Cerebellar cortex (tissue), 1 donor: ENCODE measurements around the gene EFNA5.
"Not testable (repeated sequence)": the region's sequence is repeated elsewhere in the genome, so short reads cannot be mapped to it uniquely, and the experiment has no call there.

ENCODE experiments used
- DNase-seq: peaks from one replicate; pipeline ENCODE4 v3.0.0-alpha.2; 2015; ENCODE audit warnings: low spot score

EFNA5 gene

DNA sequence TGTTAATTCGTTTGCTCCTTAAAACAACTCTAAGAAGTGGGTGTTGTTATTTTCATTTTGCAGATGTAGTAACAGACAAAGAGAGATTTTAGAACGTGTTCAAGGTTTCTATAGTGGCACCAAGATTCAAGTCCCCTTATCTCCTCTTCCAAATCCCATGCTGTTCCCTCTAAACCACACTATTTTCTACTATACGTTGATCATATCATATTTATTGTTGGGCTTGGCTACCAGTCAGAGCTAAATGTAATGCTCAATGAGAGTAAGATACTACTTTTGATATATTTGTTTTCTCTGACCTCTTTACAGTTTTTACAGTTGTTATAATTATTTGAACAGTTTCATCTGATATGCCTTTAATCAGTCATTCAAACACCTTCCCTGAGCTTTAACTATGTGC is 212.9 kb downstream of the EFNA5 start:
- DNase-seq, result no peak

DNA sequence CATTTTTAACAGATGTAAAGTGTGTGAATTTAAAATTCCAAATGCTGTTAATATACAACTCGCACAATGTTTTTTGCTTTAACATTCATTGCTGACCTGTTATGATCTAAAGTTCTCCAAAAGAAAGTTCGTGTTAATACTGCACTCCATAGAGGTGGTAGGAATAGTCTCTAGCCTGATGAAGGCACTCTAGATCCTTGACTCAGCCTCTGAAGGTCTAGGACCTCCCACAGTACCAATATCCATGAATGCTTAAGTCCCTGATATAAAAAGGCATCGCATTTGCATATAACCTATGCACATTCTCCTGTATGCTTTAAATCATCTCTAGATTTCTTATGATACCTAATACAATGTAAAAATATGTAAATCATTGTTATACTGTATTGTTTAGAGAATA is 213.6 kb downstream of the EFNA5 start:
- DNase-seq, result no peak

DNA sequence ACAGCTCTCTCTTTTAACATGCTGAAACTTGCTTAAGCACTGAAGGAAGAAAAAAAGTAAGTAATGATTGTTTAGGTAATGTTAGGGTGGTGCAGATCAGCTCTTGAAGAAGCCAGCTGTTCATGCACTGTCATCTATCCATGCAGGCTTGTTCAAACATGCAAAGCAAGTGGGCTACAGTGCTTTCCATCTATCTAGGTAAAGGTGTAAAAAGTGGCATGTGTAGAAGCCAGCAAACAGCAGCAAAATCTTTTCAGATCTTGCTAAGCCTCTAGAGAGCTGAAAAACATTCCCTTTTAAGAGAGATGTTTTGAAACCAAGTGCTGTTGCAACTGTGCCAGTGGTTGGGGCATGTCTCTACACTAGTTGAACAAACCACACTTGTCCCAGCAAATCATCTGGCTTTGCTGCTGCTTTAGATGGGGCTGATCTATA is 214.4 kb downstream of the EFNA5 start:
- no peak for DNase-seq

DNA sequence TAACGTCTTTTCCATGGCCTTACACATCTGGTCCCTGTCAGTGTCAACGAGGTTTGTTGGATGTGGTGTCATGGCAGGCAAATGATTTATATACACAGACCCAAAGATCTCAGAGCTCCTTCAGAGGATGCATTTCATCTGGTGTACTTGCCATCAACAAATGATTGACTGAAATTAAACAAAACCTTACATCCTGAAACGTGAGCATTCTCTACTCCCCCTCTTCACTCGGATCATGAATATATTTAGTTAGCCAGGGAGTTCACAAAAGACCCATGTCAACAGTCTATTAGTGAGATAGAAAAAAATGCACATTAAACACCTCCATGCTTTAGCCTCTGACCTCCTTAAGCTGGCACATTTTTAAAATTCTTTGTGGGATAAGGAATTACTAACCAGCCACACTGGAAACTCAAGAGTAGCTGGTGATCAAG is 215.6 kb downstream of the EFNA5 start:
- DNase-seq, result no peak

DNA sequence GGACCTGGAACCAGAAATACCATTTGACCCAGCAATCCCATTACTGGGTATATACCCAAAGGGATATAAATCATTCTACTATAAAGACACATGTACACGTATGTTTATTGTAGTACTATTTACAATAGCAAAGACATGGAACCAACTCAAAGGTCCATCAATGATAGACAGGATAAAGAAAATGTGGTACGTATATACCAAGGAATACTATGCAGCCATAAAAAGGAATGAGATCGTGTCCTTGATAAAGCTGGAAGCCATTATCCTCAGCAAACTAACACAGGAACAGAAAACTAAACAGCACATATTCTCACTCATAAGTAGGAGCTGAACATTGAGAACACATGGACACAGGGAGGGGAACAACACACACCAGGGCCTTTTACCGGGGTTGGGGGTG is 218.9 kb downstream of the EFNA5 start:
- not testable (repeated sequence) for DNase-seq

DNA sequence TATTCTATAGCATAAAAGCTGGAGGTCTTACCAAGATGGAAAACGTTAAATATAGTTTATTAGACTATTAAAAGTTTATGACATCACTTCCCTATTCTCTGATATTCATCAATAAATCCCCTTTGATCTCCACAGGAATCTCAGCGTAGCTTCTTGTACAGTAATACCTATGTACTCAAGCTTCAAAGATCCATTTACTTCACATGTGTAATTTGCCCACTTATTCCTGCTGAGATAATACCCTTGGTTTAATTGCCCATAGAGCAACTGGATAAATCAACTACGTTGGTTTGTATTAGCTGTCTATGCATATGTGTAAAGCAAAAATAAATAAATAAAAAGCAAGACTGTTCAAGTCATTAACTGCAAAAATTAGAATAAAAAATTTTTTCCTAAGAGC is 219.7 kb downstream of the EFNA5 start:
- no peak for DNase-seq

DNA sequence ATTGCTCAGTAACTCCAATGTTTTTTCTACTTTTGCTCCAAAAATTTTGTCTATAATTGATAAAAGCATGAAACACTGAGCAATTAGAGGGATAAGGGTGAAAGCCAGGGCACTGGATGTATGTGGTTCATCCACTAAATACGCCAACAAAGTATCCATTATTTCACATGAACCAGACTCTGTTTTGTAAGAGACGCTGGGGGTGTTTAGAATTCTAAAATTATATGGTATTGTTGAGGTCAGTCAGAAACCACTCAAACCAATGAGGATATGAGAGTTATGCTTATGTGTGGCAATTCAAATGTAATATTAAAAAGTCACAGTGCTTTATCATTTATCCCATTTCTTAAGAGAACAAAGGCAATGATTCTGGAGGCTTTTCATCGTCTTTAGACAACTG is 220.2 kb downstream of the EFNA5 start:
- DNase-seq, result no peak

DNA sequence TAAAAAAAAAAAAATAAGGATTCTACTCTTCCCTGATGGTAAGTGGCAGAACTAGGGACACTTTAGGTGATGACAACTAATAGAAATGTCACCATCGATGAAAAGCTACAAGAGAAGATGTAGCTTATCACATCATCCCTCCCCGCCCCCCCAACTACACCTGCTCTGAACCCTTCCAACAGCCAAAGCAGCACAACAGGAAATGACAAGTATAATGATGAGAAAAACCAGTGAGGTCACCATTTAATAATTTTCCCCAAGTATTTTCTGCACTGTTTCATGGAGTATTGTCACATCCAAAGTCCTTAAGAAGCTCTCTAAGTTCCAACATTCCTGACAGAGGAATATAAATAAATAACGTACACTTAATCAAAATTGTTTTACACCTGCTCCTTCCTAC is 221.4 kb downstream of the EFNA5 start:
- no peak for DNase-seq

DNA sequence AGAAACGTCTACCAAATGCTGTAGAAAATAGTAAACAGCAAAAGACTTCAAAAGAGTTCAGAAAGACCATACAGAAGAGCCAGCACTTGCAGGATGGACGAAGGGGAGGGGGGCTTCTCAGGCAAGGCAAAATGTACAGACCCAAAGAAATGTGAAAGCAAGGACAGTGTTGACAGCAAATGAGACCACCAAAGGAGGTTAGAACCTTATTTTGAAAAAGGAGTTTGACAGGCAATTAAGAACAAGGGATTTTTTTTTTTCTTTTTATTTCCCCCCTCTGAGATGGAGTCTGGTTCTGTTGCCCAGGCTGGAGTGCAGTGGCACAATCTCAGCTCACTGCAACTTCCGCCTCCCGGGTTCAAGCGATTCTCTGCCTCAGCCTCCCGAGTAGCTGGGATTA is 223.2 kb downstream of the EFNA5 start:
- no peak for DNase-seq

DNA sequence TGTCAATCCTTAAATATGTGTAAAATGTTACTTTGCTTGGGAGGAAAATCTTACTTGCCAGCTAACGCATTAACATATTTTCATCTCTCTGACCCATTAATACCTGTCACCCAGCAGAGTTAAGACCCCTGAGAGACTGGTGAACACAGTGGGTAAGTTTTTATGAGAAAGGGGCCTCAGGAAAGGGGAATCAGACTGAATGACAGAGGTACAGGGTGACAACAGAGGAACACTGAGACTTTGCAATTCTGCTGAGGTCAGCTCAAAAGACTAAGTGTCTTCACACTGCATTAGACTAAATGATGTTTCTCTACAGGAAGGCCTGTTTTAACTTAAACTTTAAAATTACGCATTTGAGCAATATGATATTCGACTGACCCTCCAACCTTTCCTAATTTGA is 223.8 kb downstream of the EFNA5 start:
- DNase-seq, result no peak

DNA sequence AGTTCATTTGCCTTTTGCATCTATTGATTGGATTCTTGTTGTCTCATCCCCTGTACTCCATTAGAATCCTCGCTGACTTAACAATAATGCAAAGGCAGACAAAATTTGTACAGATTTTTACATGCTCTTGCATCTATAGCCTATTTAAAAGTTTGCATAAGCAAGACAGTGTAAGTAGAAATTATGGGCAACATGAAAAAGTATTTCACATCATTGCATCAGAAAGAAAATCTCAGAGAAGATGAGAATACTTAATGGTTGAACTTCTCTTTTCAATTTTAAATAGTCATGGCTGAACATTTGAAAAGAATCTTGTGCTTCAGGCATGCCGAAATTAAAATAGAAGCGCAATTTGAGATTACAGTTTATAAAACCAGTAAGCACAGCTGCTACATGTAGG is 226.4 kb downstream of the EFNA5 start:
- DNase-seq, result no peak

DNA sequence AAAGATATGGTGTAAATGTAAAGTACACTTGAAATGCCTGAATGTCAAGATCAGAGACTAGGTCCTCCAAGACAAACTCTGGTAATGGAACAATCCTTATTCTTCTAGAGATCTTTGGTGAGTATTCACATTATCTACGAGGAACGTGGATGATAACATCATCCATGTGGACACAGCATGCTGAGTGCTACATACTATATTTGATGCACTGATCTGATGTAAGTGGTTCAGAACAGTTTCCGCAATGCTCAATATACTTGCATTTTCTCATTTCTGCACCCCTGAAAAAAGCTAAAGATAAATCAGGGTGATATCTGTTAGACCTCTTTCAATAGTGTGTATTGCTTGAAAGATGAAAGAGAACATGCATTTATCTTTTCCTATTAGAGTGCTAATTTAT is 226.8 kb downstream of the EFNA5 start:
- DNase-seq, result no peak

DNA sequence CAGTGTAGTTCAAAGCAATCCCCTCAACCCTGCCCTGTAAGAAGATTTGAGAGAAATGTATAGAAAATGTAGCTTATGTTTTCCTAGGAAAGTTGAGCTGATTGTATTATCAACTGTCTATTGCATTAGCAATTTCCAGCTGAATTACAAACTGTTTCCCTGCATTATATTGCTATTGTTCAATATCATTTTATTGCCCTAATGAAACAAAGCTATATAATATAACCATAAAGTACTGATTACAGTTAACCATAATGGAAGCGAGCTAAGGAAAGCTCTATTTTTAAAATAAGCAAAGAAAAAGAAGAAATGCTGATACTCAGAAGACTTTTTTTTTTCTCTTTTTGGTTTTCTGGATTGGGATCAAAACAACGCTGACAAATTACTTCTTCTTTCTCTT is 228.3 kb downstream of the EFNA5 start:
- no peak for DNase-seq

DNA sequence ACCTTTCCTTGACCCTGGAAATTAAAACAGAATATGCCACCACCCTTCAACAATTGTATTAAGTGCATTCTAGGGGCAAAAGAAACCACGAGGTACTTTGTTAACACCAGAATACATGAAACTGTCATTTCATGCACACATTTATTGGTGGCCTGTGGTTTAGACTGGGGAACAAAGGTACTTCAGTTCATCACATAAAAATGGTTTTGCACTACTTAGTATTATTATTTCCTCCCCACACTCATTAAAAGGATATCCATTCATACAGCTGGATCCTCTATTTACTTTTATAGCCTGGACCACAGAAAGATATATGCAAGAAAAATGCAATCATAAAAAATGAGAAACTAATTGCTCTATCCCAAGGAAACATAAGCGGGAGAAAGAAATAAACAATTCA is 230.9 kb downstream of the EFNA5 start:
- no peak for DNase-seq

DNA sequence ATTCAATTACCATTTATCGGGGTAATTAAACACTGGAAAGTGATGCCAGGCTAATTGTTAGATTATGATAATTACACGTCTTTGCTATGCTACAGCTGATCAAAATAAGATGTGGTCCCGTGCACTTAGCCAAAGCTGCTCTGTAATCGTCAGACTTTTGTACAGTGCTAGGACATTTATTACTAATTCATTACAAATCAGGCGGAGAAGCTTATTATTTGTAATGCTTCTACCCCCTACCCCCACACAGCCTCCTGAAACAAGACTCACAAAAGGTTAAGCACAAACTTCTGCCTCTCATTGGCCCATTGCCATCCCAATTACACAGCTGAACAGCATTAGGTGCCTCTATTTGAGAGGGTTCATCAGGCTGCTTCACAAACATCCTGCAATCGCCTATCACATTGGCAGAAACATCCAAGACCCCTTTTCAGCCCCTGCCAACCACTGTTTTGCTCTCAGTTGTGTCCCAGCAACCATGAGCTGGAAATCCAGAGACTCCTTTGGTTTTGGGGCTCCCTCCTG is 232.7 kb downstream of the EFNA5 start:
- no peak for DNase-seq

DNA sequence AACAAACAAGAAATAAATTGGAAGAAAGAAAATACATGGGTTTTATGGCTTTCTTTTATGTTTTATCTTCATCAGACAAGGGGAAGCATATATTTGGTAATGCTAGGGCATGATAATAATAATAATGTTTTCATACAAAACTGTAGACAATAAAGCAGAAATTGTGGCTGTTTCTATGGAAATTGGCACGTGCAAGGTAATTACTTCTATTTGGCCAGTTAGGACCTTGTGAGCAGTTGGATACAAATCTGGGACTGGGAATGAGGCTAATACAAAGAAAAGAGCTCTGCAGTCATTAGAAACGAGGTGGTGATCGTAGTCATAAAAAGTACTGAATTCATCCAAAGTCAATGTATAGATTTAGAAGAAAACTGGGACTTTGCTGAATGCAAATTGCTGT is 233.6 kb downstream of the EFNA5 start:
- no peak for DNase-seq

DNA sequence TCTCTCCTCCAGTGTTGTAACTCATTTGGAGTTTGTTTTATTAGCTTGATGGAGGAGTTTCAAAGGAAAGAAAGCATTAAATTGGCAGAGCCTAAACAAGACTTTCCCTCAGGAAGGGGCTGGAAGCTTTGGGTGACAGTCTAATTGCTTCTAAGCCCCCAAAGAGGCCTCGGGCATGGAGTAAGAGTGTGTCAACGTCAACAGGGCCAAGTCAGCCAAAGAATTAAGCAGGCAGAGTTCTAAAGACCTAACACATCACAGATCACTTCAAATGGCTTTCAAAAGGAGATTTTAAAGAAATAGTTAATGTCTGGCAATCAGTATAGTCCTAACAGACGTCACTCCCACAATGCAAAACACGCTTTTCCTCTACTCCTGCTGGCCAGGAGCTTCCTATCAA is 234.5 kb downstream of the EFNA5 start:
- no peak for DNase-seq

DNA sequence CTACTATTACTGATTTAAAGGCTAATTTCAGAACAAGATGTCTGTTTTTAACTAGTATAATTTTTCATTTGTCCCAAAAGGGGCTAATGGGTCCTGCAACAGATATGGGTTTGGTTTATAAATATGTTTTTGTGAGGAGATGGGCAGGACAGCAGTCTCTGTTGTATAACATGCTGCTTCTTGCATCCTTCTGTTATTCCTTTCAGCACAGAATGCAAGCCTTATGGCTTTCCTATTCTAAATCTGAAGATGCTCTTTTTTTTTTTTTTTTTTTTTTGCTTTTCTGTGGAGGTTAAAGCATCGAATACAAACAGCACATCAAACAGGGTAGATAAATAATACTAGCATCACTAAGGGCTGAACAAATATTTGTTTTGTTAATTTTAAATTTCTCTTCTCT is 235.7 kb downstream of the EFNA5 start:
- DNase-seq, result no peak

DNA sequence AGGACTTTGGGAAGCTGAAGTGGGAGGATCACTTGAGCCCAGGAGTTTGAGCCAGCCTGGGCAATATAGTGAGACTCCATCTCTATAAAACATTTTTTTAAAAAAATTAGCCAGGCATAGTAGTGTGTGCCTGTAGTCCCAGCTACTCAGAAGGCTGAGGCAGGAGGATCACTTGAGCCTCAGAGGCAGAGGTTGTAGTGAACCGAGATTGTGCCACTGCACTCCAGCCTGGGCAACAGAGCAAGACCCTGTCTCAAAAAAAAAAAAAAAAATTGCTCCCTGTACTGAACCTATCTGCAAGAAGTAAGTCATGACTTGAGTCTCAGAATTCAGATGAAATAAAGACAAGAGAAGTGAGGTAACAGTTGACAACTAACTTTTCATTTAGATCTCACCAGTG is 237.1 kb downstream of the EFNA5 start:
- not testable (repeated sequence) for DNase-seq

DNA sequence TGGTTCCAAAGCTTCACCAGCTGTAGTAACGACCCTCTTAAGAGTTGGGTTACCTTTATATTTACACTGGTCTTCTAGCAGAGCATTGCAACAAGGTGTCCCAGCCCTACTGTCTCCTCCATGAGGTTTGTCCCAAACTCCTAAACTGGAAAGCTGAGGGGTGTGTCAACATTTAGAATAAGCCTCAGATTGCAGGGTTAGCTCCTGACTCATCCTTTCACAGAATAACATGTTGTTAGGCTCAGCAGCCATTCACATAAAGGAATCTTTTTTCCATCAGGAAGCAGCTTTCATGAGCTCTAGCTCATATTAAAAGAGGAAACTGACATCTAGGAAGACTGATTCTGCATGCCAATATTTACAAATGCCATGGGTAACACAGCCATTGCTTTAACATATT is 238.7 kb downstream of the EFNA5 start:
- no peak for DNase-seq

DNA sequence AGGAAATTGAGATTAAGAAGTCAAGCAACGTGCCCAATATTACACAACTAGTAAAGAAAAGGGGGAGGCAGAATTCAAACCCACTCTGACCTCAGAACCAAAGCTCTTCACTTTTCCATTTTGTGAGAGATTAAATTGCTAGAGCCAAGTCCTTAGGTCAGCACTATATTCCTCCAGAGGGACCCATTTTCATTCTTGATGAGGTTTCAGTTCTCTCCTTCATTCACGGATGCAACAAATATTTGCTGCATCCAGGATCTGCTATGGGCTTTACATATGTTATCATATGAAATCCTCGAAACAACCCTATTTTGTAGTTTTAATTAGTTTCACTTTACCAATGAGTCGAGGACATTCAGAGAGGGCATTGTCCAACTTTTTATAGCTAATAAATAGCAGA is 239.2 kb downstream of the EFNA5 start:
- no peak for DNase-seq

DNA sequence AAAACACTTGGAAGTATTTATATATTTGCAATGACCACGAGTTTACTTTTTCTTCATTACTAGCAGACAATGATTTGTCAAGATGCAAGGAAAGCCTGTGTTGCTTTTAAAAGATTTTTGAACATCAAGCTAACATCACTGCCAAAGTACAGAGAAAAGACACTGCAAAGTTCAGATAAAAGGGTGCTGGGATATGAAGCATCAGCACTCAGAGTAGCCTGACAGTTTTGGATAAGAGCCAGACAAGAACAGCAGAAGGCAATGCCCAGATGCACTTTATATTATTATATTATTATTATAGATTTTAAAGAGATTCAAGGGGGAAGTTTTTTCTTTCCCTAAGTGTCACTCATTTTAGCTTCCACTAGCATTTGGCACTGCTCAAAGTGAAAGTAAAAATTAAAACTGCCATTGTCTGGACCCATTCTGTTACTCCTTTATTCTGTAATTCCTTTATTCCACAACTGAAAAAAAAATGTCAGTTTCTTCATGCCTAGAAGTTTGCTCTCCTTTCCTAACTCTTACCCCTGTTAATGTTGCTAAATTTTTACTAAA is 240.6 kb downstream of the EFNA5 start:
- DNase-seq, result no peak

DNA sequence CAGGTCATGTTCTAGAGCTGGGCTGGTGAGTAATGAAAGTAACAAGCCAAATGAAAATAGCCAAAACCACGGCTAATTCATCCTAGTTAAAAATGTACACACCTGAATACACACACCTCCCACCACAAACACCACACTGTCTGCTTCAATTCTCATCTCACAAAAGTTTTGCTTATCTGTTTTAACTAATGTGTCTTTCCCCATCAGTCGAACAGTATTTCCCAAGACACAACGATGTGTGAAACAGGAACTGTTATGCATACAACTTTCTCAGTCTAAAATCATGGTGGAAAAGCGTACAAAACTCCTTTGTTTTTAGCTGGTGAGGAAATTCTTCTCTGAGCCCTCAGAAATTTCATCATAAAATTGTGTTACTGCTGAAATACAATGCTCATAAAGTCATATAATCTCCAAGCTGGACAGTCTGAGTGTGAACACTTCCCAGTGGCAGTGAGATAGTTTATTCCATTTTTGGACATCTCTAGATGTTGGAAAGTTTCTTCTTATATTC is 242.4 kb downstream of the EFNA5 start:
- DNase-seq, result no peak

DNA sequence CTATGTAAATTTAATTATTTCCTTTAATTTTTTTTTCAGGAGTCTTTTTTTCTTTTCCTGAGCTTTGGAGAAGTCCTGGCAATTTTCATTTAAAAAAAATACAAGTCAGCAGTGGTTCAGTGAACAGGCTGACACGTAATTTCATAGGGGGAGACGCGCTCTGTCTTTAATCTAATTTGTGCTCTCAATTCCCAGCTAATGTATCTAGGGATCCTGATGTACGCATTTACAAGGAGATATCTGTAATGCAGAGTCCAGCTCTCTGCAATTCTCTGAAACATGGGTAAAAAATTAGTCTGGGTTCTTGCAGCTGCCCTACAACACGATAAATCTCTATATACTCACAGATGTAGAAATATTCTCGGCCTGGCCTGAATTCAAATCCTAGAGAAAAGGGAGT is 243.9 kb downstream of the EFNA5 start:
- no peak for DNase-seq
